Breast epithelium (tissue), 4 donors: Measurements from ENCODE around the gene ZNF579. TPM values are rescaled to one million over a fixed set of nuclear protein-coding genes. Genes with fewer than 3 reads are reported as not detected.

Experiments used
- DNase-seq, 2 donors: peaks; one replicate each; pipeline ENCODE4 v3.0.0-alpha.2; 2019; ENCODE audit warnings: low spot score in 2 of 2
- H3K27ac ChIP-seq, 2 donors: fragments of 200-600 bp; sonication (generic) in 1 of 2; one replicate each; pipeline ENCODE4 v1.5.1; 2016 to 2019; ENCODE audit warnings: mild to moderate bottlenecking in 1 of 2
- H3K27me3 ChIP-seq, 2 donors: fragments of 200-600 bp; sonication (generic) in 1 of 2; one replicate each; pipeline versions ENCODE4 v1.5.1 to v1.6.0; 2017 to 2019; ENCODE audit warnings: control low read depth in 1 of 2, mild to moderate bottlenecking in 1 of 2
- H3K36me3 ChIP-seq: fragments of 200-600 bp; one replicate; pipeline ENCODE4 v1.5.1; 2019
- H3K4me1 ChIP-seq, 2 donors: fragments of 200-600 bp; sonication (generic); one replicate each; pipeline ENCODE4 v1.5.1; 2016 to 2019; ENCODE audit warnings: control low read depth in 1 of 2
- H3K4me3 ChIP-seq, 3 donors: fragments of 200-600 bp; sonication (generic); 1 replicate in 2 of 3; 2 replicates in 1 of 3; pipeline ENCODE4 v1.5.1; 2016 to 2019; ENCODE audit warnings: mild to moderate bottlenecking in 3 of 3, moderate library complexity in 2 of 3
- H3K9me3 ChIP-seq, 2 donors: fragments of 200-600 bp; sonication (generic) in 1 of 2; one replicate each; pipeline ENCODE4 v1.5.1; 2016 to 2019; ENCODE audit warnings: control low read depth in 1 of 2
- POLR2A ChIP-seq: fragments of 450-650 bp; IDR thresholded peaks from one replicate; pipeline ENCODE4 v1.6.1; 2016; ENCODE audit warnings: antibody characterized with exemption, mild to moderate bottlenecking, moderate library complexity
- POLR2AphosphoS5 ChIP-seq, 3 donors: sonication (generic); formaldehyde crosslinking; IDR thresholded peaks; one replicate each; pipeline ENCODE4 v1.6.1; 2017; ENCODE audit warnings: antibody characterized with exemption in 3 of 3
- intact Hi-C: fragments of 100-400 bp; cut with DNase I; formaldehyde crosslinking; loops from one replicate; pipeline ENCODE4 v1.15.1; 2023; ENCODE audit warnings: low total_unique reads
- total RNA-seq, 3 donors: library from RNA; depleted of rRNA; stranded (reverse); fragments of >200 nt; gene quantifications; one replicate each; pipeline ENCODE4 v1.1.0, GENCODE V29; 2016
- TF ChIP-seq, protein P1 (sequence below), 3 donors: fragments of 450-650 bp; IDR thresholded peaks; one replicate each; pipeline ENCODE4 v1.5.1; 2016 to 2017; ENCODE audit warnings: antibody characterized with exemption in 3 of 3, mild to moderate bottlenecking in 3 of 3, moderate library complexity in 3 of 3

ZNF579 gene
- total RNA-seq, 3 donors from 2014 or later = 1.6 to 2.3 (median 1.6) TPM

DNA sequence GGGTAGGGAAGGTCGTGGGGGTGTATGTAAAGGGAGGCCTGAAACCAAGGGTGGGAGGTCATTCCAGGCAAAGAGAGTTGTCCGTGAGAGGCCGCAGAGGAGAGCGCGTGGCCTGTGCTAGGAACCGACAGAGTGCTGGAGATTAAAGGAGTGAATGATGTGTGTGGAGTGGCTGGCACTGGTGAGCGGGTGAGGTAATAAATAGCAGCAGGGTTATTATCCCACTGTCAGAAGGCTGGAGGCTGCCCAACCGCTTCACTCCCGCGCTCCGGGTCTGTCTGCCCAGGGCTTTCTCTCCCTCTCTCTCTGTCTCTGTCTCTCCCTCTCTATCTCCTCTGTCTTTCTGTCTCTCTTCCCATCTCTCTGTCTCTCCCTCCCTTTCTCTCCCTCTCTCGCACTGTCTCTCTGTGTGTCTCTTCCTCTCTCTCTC, 17.4 kb downstream of the ZNF579 start:
- Histone ChIP-seq H3K4me1 (no peaks in the 10 kb centered on the region), H3K27me3 (peaks cover 0 to 4% of the 10 kb centered on the region in 2 donors), H3K4me3 (no peak overlapping the region), H3K36me3 (no peaks in the 10 kb centered on the region), H3K27ac (no peak overlapping the region), H3K9me3 (no peaks in the 10 kb centered on the region)
- DNase-seq = no peak
- intact Hi-C loops = no loop called here
- TF ChIP-seq POLR2A (no peak), POLR2AphosphoS5 (IDR thresholded peaks at IDR 0.05) (no peak)
- TF ChIP-seq, protein P1, sequence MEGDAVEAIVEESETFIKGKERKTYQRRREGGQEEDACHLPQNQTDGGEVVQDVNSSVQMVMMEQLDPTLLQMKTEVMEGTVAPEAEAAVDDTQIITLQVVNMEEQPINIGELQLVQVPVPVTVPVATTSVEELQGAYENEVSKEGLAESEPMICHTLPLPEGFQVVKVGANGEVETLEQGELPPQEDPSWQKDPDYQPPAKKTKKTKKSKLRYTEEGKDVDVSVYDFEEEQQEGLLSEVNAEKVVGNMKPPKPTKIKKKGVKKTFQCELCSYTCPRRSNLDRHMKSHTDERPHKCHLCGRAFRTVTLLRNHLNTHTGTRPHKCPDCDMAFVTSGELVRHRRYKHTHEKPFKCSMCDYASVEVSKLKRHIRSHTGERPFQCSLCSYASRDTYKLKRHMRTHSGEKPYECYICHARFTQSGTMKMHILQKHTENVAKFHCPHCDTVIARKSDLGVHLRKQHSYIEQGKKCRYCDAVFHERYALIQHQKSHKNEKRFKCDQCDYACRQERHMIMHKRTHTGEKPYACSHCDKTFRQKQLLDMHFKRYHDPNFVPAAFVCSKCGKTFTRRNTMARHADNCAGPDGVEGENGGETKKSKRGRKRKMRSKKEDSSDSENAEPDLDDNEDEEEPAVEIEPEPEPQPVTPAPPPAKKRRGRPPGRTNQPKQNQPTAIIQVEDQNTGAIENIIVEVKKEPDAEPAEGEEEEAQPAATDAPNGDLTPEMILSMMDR (IDR thresholded peaks at IDR 0.05) = no peak

DNA sequence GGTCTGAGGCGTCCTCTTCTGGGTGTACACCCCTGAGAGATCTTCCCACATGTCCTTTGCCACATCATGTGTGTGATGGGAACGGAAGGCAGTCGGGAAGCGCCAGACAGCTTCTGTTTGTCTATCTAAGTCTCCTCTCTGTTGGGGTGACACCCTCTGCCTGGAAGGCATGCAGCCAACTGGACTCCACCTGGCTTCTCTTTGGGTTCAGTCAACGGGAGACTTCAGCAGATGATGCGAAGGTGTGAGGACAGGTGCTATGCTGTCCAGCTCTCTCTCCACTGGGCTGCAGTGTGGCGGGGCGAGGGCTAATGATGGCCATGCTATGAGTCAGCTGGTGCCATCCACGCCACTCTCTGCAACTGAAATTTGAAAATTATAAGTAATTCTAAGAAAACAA, 21.0 kb downstream of the ZNF579 start:
- Histone ChIP-seq H3K4me1 (no peaks in the 10 kb centered on the region), H3K4me3 (no peak overlapping the region), H3K27me3 (peaks cover 0 to 4% of the 10 kb centered on the region in 2 donors), H3K9me3 (no peaks in the 10 kb centered on the region), H3K27ac (no peak overlapping the region), H3K36me3 (no peaks in the 10 kb centered on the region)
- DNase-seq = no peak
- TF ChIP-seq, protein P1 (IDR thresholded peaks at IDR 0.05) = no peak
- TF ChIP-seq POLR2AphosphoS5 (IDR thresholded peaks at IDR 0.05) (no peak), POLR2A (no peak)
- intact Hi-C loops = no loop called here

DNA sequence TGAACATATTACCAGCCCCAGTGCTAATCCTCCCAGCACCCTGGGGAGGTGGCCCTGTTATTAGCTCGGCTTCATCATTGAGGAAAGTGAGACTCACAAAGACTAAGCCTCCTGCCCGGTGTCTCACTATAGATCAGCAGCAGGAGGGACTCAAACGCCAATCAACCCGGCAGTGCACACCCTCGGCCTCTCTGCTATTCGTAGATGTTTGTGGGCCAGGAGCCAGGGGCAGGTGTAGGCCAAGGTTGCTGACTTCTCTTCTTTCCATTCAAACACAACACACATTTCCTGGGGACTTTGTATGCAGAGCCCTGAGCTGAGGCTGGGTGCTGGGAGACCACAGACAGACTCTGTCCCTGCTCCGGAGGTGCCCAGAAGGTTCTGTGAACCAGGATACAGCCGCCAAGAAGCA, 25.9 kb downstream of the ZNF579 start:
- H3K27ac ChIP-seq = no peak overlapping the region
- no peaks in the 10 kb centered on the region for H3K4me1 ChIP-seq
- intact Hi-C loops = no loop called here
- H3K9me3 ChIP-seq = no peaks in the 10 kb centered on the region
- TF ChIP-seq, protein P1 (IDR thresholded peaks at IDR 0.05) = no peak
- TF ChIP-seq POLR2AphosphoS5 (IDR thresholded peaks at IDR 0.05) = no peak
- H3K36me3 ChIP-seq = no peaks in the 10 kb centered on the region
- H3K27me3 ChIP-seq = no peaks in the 10 kb centered on the region
- DNase-seq = no peak
- H3K4me3 ChIP-seq = no peak overlapping the region

DNA sequence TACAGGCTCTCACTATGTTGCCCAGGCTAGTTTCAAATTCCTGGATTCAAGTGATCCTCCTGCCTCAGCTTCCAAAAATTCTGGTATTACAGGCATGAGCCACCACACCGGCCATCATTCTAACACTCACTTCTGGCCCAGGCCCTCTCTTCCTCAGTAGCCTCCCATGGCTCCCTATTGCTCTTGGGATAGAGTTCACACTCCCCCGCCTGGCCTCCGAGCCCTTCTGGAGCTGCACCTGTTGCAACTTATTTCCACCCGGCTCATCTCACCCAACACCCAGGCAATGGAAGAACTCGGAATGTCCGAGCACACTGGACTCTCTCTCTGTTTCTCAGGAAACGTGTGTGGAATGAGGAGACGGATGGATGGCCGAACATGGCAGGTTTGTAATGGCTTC, 26.3 kb downstream of the ZNF579 start:
- no peaks in the 10 kb centered on the region for H3K9me3 ChIP-seq
- H3K4me3 ChIP-seq = no peak overlapping the region
- intact Hi-C loops = no loop called here

More for the DNA sequence above, 26.3 kb downstream of the ZNF579 start:
- no peaks in the 10 kb centered on the region for H3K36me3 ChIP-seq
- TF ChIP-seq, protein P1 (IDR thresholded peaks at IDR 0.05) = no peak
- TF ChIP-seq POLR2A (no peak), POLR2AphosphoS5 (IDR thresholded peaks at IDR 0.05) (no peak)
- no peaks in the 10 kb centered on the region for H3K27me3 ChIP-seq
- no peak for DNase-seq
- no peak overlapping the region for H3K27ac ChIP-seq
- H3K4me1 ChIP-seq = no peaks in the 10 kb centered on the region
